SK-N-SH (cell line): Measurements from ENCODE around the gene HPDL. TPM values are rescaled to one million over a fixed set of nuclear protein-coding genes. Genes with fewer than 3 reads are reported as not detected.
A peak's percentile ranks its signal among the peaks of the same experiment; 100 is the strongest.

Source experiments
- CTCF ChIA-PET: fragments of 300-600, 350-600 bp; formaldehyde crosslinking; extraction: SDS; loops from one replicate; lab custom pipeline; 2021; lab: Yijun Ruan, JAX
- POLR2A ChIA-PET: fragments of 350-600 bp; sonication (Branson Sonifier 250); formaldehyde crosslinking; extraction: SDS; loops from one replicate; lab custom pipeline; 2020; ENCODE audit warnings: antibody characterized with exemption, inconsistent platforms; lab: Yijun Ruan, JAX
- DNase-seq: peaks from one replicate; pipeline ENCODE4 v3.0.0; 2012
- H2AFZ ChIP-seq: fragments of 200-600 bp; sonication (generic); 2 replicates; pipeline ENCODE4 v1.8.1; 2016; ENCODE audit warnings: antibody characterized with exemption, mild to moderate bottlenecking, low read depth
- H3F3A ChIP-seq: fragments of 200-600 bp; sonication (generic); replicated peaks from 2 replicates; pipeline ENCODE3; 2016; ENCODE audit warnings: antibody characterized with exemption, mild to moderate bottlenecking; ENCODE audit not compliant: insufficient read depth
- H3K27ac ChIP-seq, 2 experiments: fragments of 200-500 bp in 1 of 2; fragments of 200-600 bp in 1 of 2; sonication (Bioruptor generic) in 1 of 2; sonication (generic), shearing (Covaris generic) in 1 of 2; 2 replicates each; pipeline versions ENCODE4 v1.5.1 to v1.6.1; 2014 to 2016; ENCODE audit warnings: low read depth in 2 of 2, inconsistent platforms in 1 of 2, low read length in 1 of 2, mild to moderate bottlenecking in 1 of 2, mixed read lengths in 1 of 2
- H3K27me3 ChIP-seq: fragments of 200-600 bp; sonication (generic), shearing (Covaris generic); 2 replicates; pipeline ENCODE4 v1.6.1; 2016; ENCODE audit warnings: mixed run types; ENCODE audit not compliant: insufficient read depth
- H3K36me3 ChIP-seq, 2 experiments: fragments of 200-500 bp in 1 of 2; fragments of 200-600 bp in 1 of 2; sonication (Bioruptor generic) in 1 of 2; sonication (generic) in 1 of 2; replicated peaks in 1 of 2; 2 replicates each; pipeline versions ENCODE3 to v1.5.1; 2014 to 2016; ENCODE audit warnings: low read length in 1 of 2, mild to moderate bottlenecking in 1 of 2; ENCODE audit not compliant: insufficient read depth in 2 of 2, control insufficient read depth in 1 of 2
- H3K4me1 ChIP-seq, 2 experiments: fragments of 200-500 bp in 1 of 2; fragments of 200-600 bp in 1 of 2; sonication (Bioruptor generic) in 1 of 2; sonication (generic), shearing (Covaris generic) in 1 of 2; 2 replicates each; pipeline versions ENCODE4 v1.5.1 to v1.6.1; 2014 to 2016; ENCODE audit warnings: low read depth in 1 of 2, low read length in 1 of 2, mixed run types in 1 of 2; ENCODE audit not compliant: insufficient read depth in 2 of 2, control insufficient read depth in 1 of 2
- H3K4me2 ChIP-seq: fragments of 200-600 bp; sonication (generic), shearing (Covaris generic); 2 replicates; pipeline ENCODE4 v1.6.1; 2017; ENCODE audit warnings: mixed run types
- H3K4me3 ChIP-seq, 2 experiments: fragments of 200-500 bp in 1 of 2; fragments of 200-600 bp in 1 of 2; sonication (Bioruptor generic) in 1 of 2; sonication (generic), shearing (Covaris generic) in 1 of 2; 2 replicates each; pipeline versions ENCODE4 v1.5.1 to v1.8.1; 2014 to 2016; ENCODE audit warnings: low read depth in 2 of 2, inconsistent platforms in 1 of 2, low read length in 1 of 2, mild to moderate bottlenecking in 1 of 2, mixed read lengths in 1 of 2, moderate library complexity in 1 of 2
- H3K79me2 ChIP-seq: fragments of 200-600 bp; sonication (generic); 2 replicates; pipeline ENCODE4 v1.8.1; 2017; ENCODE audit warnings: mild to moderate bottlenecking; ENCODE audit not compliant: insufficient read depth
- H3K9ac ChIP-seq: fragments of 200-600 bp; sonication (generic); 2 replicates; pipeline ENCODE4 v1.6.1; 2017; ENCODE audit warnings: mixed run types
- H3K9me2 ChIP-seq: fragments of 200-600 bp; sonication (generic); 2 replicates; pipeline ENCODE4 v1.6.1; 2017; ENCODE audit warnings: mixed run types
- H3K9me3 ChIP-seq: fragments of 200-600 bp; sonication (generic); 2 replicates; pipeline ENCODE4 v1.6.1; 2017; ENCODE audit warnings: mixed run types, mild to moderate bottlenecking, moderate library complexity
- H4K20me1 ChIP-seq: fragments of 200-600 bp; sonication (generic); 2 replicates; pipeline ENCODE4 v1.6.1; 2017; ENCODE audit warnings: mild to moderate bottlenecking, mixed run types; ENCODE audit not compliant: insufficient read depth
- ELF1 ChIP-seq: IDR thresholded peaks from 2 replicates; pipeline ENCODE4 v1.4.0; 2012
- EP300 ChIP-seq, 2 experiments: IDR thresholded peaks; 2 replicates each; pipeline versions ENCODE4 v1.4.0 to v1.6.1; 2012; ENCODE audit warnings: borderline replicate concordance in 1 of 2, low read depth in 1 of 2, low read length in 1 of 2
- EZH2phosphoT487 ChIP-seq: fragments of 200-600 bp; sonication (generic); IDR thresholded peaks from 2 replicates; pipeline ENCODE4 v1.6.1; 2017; ENCODE audit warnings: low read depth, mixed run types, mild to moderate bottlenecking, antibody characterized with exemption, moderate library complexity, borderline replicate concordance
- FOSL2 ChIP-seq: IDR thresholded peaks from 2 replicates; pipeline ENCODE4 v1.4.0; 2012; ENCODE audit warnings: low read depth, mild to moderate bottlenecking, moderate library complexity, borderline replicate concordance
- FOXJ3 ChIP-seq: sonication (generic); formaldehyde crosslinking; IDR thresholded peaks from 2 replicates; pipeline ENCODE4 v1.5.1; 2020; ENCODE audit warnings: mild to moderate bottlenecking, missing genetic modification reagents
- FOXM1 ChIP-seq: IDR thresholded peaks from 2 replicates; pipeline ENCODE4 v1.4.0; 2012; ENCODE audit warnings: low read depth, mild to moderate bottlenecking
- GABPA ChIP-seq: IDR thresholded peaks from 2 replicates; pipeline ENCODE4 v1.4.0; 2012; ENCODE audit warnings: low read depth, mild to moderate bottlenecking
- GATA2 ChIP-seq: sonication (generic); formaldehyde crosslinking; IDR thresholded peaks from 2 replicates; pipeline ENCODE4 v1.5.0; 2020; ENCODE audit warnings: mild to moderate bottlenecking, missing genetic modification reagents
- JUND ChIP-seq: IDR thresholded peaks from 2 replicates; pipeline ENCODE4 v1.4.0; 2012
- MEF2A ChIP-seq: IDR thresholded peaks from 2 replicates; pipeline ENCODE4 v1.4.0; 2012; ENCODE audit warnings: low read depth, borderline replicate concordance
- MXI1 ChIP-seq: IDR thresholded peaks from 2 replicates; pipeline ENCODE4 v1.6.1; 2012; ENCODE audit warnings: mild to moderate bottlenecking, low read depth, low read length, improper control_type of control experiment
- NFIC ChIP-seq: IDR thresholded peaks from 2 replicates; pipeline ENCODE4 v1.4.0; 2012; ENCODE audit warnings: borderline replicate concordance
- NRF1 ChIP-seq: IDR thresholded peaks from 2 replicates; pipeline ENCODE4 v1.6.1; 2012; ENCODE audit warnings: low read depth, mild to moderate bottlenecking, low read length
- POLR2AphosphoS5 ChIP-seq: IDR thresholded peaks from 2 replicates; pipeline ENCODE4 v1.6.1; 2012; ENCODE audit warnings: low read depth, low read length
- RAD21 ChIP-seq: IDR thresholded peaks from 2 replicates; pipeline ENCODE4 v1.6.1; 2012; ENCODE audit warnings: mild to moderate bottlenecking, low read length
- RCOR1 ChIP-seq: fragments of 150-350 bp; IDR thresholded peaks from 2 replicates; pipeline ENCODE4 v1.6.1; 2017; ENCODE audit warnings: antibody characterized with exemption, low read length
- RXRA ChIP-seq: IDR thresholded peaks from 2 replicates; pipeline ENCODE4 v1.4.0; 2012; ENCODE audit warnings: low read depth, mild to moderate bottlenecking, borderline replicate concordance
- SMC3 ChIP-seq: IDR thresholded peaks from 2 replicates; pipeline ENCODE4 v1.6.1; 2012; ENCODE audit warnings: low read depth, low read length, improper control_type of control experiment
- TCF12 ChIP-seq: IDR thresholded peaks from 2 replicates; pipeline ENCODE4 v1.4.0; 2012
- TEAD4 ChIP-seq: IDR thresholded peaks from 2 replicates; pipeline ENCODE4 v1.4.0; 2012; ENCODE audit warnings: mild to moderate bottlenecking, borderline replicate concordance; ENCODE audit not compliant: insufficient read depth
- YY1 ChIP-seq: IDR thresholded peaks from 2 replicates; pipeline ENCODE4 v1.4.0; 2012; ENCODE audit warnings: low read depth, mild to moderate bottlenecking
- WGBS: methylation state at CpG from one replicate; pipeline ENCODE4 v1.1.6; 2017; ENCODE audit warnings: low lambda C conversion rate; 5-methylcytosine and 5-hydroxymethylcytosine counted together
- polyA plus RNA-seq, 3 experiments: library from polyadenylated mRNA; depleted of rRNA; stranded (reverse); fragments of >200 nt; gene quantifications; 2 replicates each; pipeline ENCODE4 v1.2.3, GENCODE V29; 2012
- TF ChIP-seq, protein P1 (sequence below): IDR thresholded peaks from 2 replicates; pipeline ENCODE4 v1.4.0; 2012; ENCODE audit warnings: low read depth, borderline replicate concordance
- TF ChIP-seq, protein P2 (sequence below): IDR thresholded peaks from 2 replicates; pipeline ENCODE4 v1.4.0; 2012; ENCODE audit warnings: low read depth
- TF ChIP-seq, protein P3 (sequence below): IDR thresholded peaks from 2 replicates; pipeline ENCODE4; 2012
- TF ChIP-seq, protein P4 (sequence below): fragments of 150-350 bp; IDR thresholded peaks from 2 replicates; pipeline ENCODE4 v1.6.1; 2016; ENCODE audit warnings: mild to moderate bottlenecking, low read depth, low read length
- TF ChIP-seq, protein P5 (sequence below): IDR thresholded peaks from 2 replicates; pipeline ENCODE4 v1.6.1; 2012; ENCODE audit warnings: mild to moderate bottlenecking, low read depth, low read length, moderate library complexity

Gene HPDL
- polyA plus RNA-seq, 1 of the 3 experiments (the other 2 are of a cell fraction), result 0.25 TPM

DNA sequence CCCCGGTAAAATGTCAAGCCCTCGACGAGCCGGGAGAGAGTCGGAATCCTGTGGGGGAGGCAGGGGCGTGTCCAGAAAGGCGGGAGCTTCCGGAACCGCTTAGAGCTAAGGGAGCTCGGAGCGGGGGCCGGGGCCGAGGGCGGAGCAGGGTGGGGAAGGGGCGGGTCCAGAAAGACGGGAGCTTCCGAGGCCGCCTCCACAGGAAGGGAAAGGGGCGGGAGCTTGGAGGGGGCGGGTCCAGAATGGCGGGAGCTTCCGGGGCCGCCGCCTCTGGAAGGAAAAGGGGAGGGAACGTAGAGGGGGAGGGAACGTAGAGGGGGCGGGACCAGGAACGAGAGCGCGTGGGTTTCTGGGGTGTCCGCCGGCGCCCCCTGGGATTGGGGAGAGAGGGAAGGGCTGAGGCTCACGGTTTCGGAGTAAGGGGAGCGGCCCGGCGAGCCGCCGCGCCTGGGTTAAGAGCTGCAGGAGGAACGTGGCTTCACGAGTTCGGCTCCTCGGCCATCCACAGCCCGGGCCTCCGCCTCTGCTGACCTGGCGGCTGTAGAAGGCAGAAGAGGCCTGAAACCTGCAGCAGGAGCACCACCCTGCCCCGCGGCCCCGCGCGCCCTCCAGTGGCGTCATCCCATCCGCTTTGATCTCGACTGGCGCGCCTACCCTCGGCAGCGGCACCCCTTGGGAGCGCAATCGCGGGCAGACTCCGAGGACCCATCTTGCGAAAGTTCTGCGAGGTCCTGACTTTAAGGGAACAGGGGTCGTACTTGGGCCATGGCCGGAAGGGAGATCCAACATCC, 23.0 kb upstream of the HPDL start:
- H3K9me3 ChIP-seq, result no peaks in the 10 kb centered on the region
- peak overlapping the region; percentile 77 to 87 for H3K27ac ChIP-seq
- H3K79me2 ChIP-seq, result no peaks in the 10 kb centered on the region
- DNase-seq, result peak; percentile 97
- no peaks in the 10 kb centered on the region for H3K36me3 ChIP-seq
- ChIA-PET POLR2A (interaction anchor here (0.7 to 4.6 kb wide), 8 partner anchors 23 to 573 kb away, joined by 3 to 50 read pairs (median 4); partner anchors contain the start of genes EIF2B3, HECTD3, HPDL and MUTYH), CTCF (interaction anchor here (0.6 to 14.7 kb wide), 19 partner anchors 11 to 516 kb away, joined by 3 to 470 read pairs (median 4); partner anchors contain the start of genes BEST4, HECTD3, MUTYH and PLK3)
- no peaks in the 10 kb centered on the region for H3K9me2 ChIP-seq
- peak overlapping the region; percentile 68 to 78 for H3K4me3 ChIP-seq
- no peaks in the 10 kb centered on the region for H4K20me1 ChIP-seq
- peaks cover 10% of the 10 kb centered on the region for H3F3A ChIP-seq
- H3K27me3 ChIP-seq, result no peaks in the 10 kb centered on the region
- WGBS, result 1% methylated on average over 37 of the region's 68 CpGs
- H2AFZ ChIP-seq, result peak overlapping the region; percentile 80
- peaks cover 0 to 13% of the 10 kb centered on the region in 2 experiments; a peak in 1 of 4 replicates for H3K4me1 ChIP-seq
- H3K9ac ChIP-seq, result peak overlapping the region; percentile 83
- peak overlapping the region; percentile 87 for H3K4me2 ChIP-seq
- no peak for TF ChIP-seq NRF1
- TF ChIP-seq, protein P1, sequence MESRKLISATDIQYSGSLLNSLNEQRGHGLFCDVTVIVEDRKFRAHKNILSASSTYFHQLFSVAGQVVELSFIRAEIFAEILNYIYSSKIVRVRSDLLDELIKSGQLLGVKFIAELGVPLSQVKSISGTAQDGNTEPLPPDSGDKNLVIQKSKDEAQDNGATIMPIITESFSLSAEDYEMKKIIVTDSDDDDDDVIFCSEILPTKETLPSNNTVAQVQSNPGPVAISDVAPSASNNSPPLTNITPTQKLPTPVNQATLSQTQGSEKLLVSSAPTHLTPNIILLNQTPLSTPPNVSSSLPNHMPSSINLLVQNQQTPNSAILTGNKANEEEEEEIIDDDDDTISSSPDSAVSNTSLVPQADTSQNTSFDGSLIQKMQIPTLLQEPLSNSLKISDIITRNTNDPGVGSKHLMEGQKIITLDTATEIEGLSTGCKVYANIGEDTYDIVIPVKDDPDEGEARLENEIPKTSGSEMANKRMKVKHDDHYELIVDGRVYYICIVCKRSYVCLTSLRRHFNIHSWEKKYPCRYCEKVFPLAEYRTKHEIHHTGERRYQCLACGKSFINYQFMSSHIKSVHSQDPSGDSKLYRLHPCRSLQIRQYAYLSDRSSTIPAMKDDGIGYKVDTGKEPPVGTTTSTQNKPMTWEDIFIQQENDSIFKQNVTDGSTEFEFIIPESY, result no peak
- TF ChIP-seq GATA2 (CRISPR knock-in tag), result no peak
- TF ChIP-seq MXI1, result no peak
- peak; percentile 40; the same call in 1 of the 2 replicates for TF ChIP-seq ELF1
- no peak for TF ChIP-seq EZH2phosphoT487
- TF ChIP-seq, protein P2, sequence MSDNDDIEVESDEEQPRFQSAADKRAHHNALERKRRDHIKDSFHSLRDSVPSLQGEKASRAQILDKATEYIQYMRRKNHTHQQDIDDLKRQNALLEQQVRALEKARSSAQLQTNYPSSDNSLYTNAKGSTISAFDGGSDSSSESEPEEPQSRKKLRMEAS, result peak; percentile 80
- no peak; the same call in 1 of the 2 replicates for TF ChIP-seq YY1
- TF ChIP-seq, protein P3, sequence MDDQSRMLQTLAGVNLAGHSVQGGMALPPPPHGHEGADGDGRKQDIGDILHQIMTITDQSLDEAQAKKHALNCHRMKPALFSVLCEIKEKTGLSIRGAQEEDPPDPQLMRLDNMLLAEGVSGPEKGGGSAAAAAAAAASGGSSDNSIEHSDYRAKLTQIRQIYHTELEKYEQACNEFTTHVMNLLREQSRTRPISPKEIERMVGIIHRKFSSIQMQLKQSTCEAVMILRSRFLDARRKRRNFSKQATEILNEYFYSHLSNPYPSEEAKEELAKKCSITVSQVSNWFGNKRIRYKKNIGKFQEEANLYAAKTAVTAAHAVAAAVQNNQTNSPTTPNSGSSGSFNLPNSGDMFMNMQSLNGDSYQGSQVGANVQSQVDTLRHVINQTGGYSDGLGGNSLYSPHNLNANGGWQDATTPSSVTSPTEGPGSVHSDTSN, result peak; percentile 19; the same call in 1 of the 2 replicates
- no peak; the same call in 1 of the 2 replicates for TF ChIP-seq TCF12
- TF ChIP-seq GABPA, result peak; percentile 78
- TF ChIP-seq RAD21, result peak; percentile 60
- 0 out of 2 replicates have a peak, but pooled peaks have one; percentile 20 for TF ChIP-seq FOXM1
- TF ChIP-seq, protein P4, sequence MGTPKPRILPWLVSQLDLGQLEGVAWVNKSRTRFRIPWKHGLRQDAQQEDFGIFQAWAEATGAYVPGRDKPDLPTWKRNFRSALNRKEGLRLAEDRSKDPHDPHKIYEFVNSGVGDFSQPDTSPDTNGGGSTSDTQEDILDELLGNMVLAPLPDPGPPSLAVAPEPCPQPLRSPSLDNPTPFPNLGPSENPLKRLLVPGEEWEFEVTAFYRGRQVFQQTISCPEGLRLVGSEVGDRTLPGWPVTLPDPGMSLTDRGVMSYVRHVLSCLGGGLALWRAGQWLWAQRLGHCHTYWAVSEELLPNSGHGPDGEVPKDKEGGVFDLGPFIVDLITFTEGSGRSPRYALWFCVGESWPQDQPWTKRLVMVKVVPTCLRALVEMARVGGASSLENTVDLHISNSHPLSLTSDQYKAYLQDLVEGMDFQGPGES, result no peak
- TF ChIP-seq EP300 (IDR thresholded peaks at IDR 0.05; ENCODE audit: borderline replicate concordance in 1 of 2, low read depth in 1 of 2, low read length in 1 of 2), result no peak
- no peak; the same call in 1 of the 2 replicates for TF ChIP-seq FOSL2
- no peak for TF ChIP-seq RCOR1
- TF ChIP-seq FOXJ3 (CRISPR knock-in tag), result no peak
- TF ChIP-seq NFIC, result no peak
- no peak for TF ChIP-seq MEF2A
- peak; percentile 55 for TF ChIP-seq SMC3
- no peak for TF ChIP-seq JUND
- no peak for TF ChIP-seq RXRA
- TF ChIP-seq, protein P5, sequence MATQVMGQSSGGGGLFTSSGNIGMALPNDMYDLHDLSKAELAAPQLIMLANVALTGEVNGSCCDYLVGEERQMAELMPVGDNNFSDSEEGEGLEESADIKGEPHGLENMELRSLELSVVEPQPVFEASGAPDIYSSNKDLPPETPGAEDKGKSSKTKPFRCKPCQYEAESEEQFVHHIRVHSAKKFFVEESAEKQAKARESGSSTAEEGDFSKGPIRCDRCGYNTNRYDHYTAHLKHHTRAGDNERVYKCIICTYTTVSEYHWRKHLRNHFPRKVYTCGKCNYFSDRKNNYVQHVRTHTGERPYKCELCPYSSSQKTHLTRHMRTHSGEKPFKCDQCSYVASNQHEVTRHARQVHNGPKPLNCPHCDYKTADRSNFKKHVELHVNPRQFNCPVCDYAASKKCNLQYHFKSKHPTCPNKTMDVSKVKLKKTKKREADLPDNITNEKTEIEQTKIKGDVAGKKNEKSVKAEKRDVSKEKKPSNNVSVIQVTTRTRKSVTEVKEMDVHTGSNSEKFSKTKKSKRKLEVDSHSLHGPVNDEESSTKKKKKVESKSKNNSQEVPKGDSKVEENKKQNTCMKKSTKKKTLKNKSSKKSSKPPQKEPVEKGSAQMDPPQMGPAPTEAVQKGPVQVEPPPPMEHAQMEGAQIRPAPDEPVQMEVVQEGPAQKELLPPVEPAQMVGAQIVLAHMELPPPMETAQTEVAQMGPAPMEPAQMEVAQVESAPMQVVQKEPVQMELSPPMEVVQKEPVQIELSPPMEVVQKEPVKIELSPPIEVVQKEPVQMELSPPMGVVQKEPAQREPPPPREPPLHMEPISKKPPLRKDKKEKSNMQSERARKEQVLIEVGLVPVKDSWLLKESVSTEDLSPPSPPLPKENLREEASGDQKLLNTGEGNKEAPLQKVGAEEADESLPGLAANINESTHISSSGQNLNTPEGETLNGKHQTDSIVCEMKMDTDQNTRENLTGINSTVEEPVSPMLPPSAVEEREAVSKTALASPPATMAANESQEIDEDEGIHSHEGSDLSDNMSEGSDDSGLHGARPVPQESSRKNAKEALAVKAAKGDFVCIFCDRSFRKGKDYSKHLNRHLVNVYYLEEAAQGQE, result 0 out of 2 replicates have a peak, but pooled peaks have one; percentile 3
- TF ChIP-seq TEAD4, result no peak
- peak; percentile 60 for TF ChIP-seq POLR2AphosphoS5
